ENCODE data around the gene PDE8B. TPM values are rescaled to one million over a fixed set of nuclear protein-coding genes. Genes with fewer than 3 reads are reported as not detected.

The PDE8B gene
- total RNA-seq, 1 donor from 2014 or later: 5.9 TPM

- H3K4me1 ChIP-seq: no peaks in the 10 kb centered on the region
- intact Hi-C loops (cut with micrococcal nuclease): no loop called here
- no peak overlapping the region for H3K27ac ChIP-seq (replicated peaks)
- no peak overlapping the region for H3K4me3 ChIP-seq
- H3K9me3 ChIP-seq (replicated peaks): no peaks in the 10 kb centered on the region
- no peak for DNase-seq
- H3K27me3 ChIP-seq (ENCODE audit: low read depth): peaks cover 15% of the 10 kb centered on the region
- no peaks in the 10 kb centered on the region for H3K36me3 ChIP-seq
- TF ChIP-seq CTCF (IDR thresholded peaks at IDR 0.05; ENCODE audit: borderline replicate concordance): no peak
Observed at GRCh38 chr5:77204967-77205366, 5.5 kb upstream of the PDE8B start.

GRCh38 chr5:77208507-77209163, 1.8 kb upstream of the PDE8B start:
- Histone ChIP-seq H3K27ac (replicated peaks) (no peak overlapping the region), H3K4me1 (peaks cover 12% of the 10 kb centered on the region), H3K4me3 (no peak overlapping the region), H3K27me3 (ENCODE audit: low read depth) (peaks cover 52% of the 10 kb centered on the region), H3K9me3 (replicated peaks) (no peaks in the 10 kb centered on the region), H3K36me3 (no peaks in the 10 kb centered on the region)
- no peak for TF ChIP-seq CTCF (IDR thresholded peaks at IDR 0.05; ENCODE audit: borderline replicate concordance)
- DNase-seq: peak; percentile 27
- intact Hi-C loops (cut with micrococcal nuclease): no loop called here

- Histone ChIP-seq H3K27me3 (ENCODE audit: low read depth) (peaks cover 61% of the 10 kb centered on the region), H3K27ac (replicated peaks) (no peak overlapping the region), H3K4me1 (peaks cover 12% of the 10 kb centered on the region), H3K36me3 (no peaks in the 10 kb centered on the region), H3K9me3 (replicated peaks) (no peaks in the 10 kb centered on the region), H3K4me3 (peak overlapping the region; percentile 67)
- intact Hi-C loops (cut with micrococcal nuclease): no loop called here
- no peak for DNase-seq
- no peak for TF ChIP-seq CTCF (IDR thresholded peaks at IDR 0.05; ENCODE audit: borderline replicate concordance)
Observed at GRCh38 chr5:77209495-77210090, 887 bp upstream of the PDE8B start.

- H3K36me3 ChIP-seq: no peaks in the 10 kb centered on the region
- H3K27me3 ChIP-seq (ENCODE audit: low read depth): peaks cover 77% of the 10 kb centered on the region
- H3K9me3 ChIP-seq (replicated peaks): no peaks in the 10 kb centered on the region
- H3K4me3 ChIP-seq: peak overlapping the region; percentile 67
- no peak overlapping the region for H3K27ac ChIP-seq (replicated peaks)
- TF ChIP-seq CTCF (IDR thresholded peaks at IDR 0.05; ENCODE audit: borderline replicate concordance): no peak
- peaks cover 12% of the 10 kb centered on the region for H3K4me1 ChIP-seq
- intact Hi-C loops (cut with micrococcal nuclease): no loop called here
- DNase-seq: no peak
Observed at GRCh38 chr5:77210964-77211690, 647 bp downstream of the PDE8B start.

GRCh38 chr5:77211691-77212047, 1.2 kb downstream of the PDE8B start:
- Histone ChIP-seq H3K36me3 (no peaks in the 10 kb centered on the region), H3K4me3 (peak overlapping the region; percentile 67), H3K27ac (replicated peaks) (no peak overlapping the region), H3K4me1 (peaks cover 12% of the 10 kb centered on the region), H3K27me3 (ENCODE audit: low read depth) (peaks cover 78% of the 10 kb centered on the region), H3K9me3 (replicated peaks) (no peaks in the 10 kb centered on the region)
- TF ChIP-seq CTCF (IDR thresholded peaks at IDR 0.05; ENCODE audit: borderline replicate concordance): no peak
- DNase-seq: no peak
- intact Hi-C loops (cut with micrococcal nuclease): no loop called here
